ENCODE results near the gene ZC3HAV1.

Gene ZC3HAV1

GRCh38 chr7:139092090-139092796 is 17.3 kb downstream of the ZC3HAV1 start:
- Histone ChIP-seq H2BK5ac (ENCODE audit: low read length) (peak overlapping the region; percentile 45), H3K23ac (ENCODE audit: low read length) (no peak overlapping the region), H2BK15ac (replicated peaks; ENCODE audit: low read depth) (peak overlapping the region; percentile 59), H3K36me3 (ENCODE audit: control insufficient read depth, insufficient read depth, low read length) (peaks cover 3% of the 10 kb centered on the region), H3K4me3 (ENCODE audit: low read length) (no peak overlapping the region), H3K79me1 (ENCODE audit: low read length) (peaks cover 5% of the 10 kb centered on the region), H3K18ac (ENCODE audit: low read length) (peak overlapping the region; percentile 92), H3K4me1 (ENCODE audit: control insufficient read depth, low read depth, low read length) (peaks cover 28% of the 10 kb centered on the region), H2BK120ac (ENCODE audit: low read depth, low read length) (peak overlapping the region; percentile 98), H3K79me2 (ENCODE audit: control insufficient read depth, insufficient read depth, low read length) (peaks cover 4% of the 10 kb centered on the region), H4K8ac (ENCODE audit: low read depth, low read length) (peak overlapping the region; percentile 30), H3K4me2 (ENCODE audit: low read length) (no peak overlapping the region), H4K5ac (ENCODE audit: low read length) (peak overlapping the region; percentile 2), H3K27ac (ENCODE audit: low read depth, low read length) (peak overlapping the region; percentile 97), H3K56ac (ENCODE audit: low read length) (peak overlapping the region; percentile 87), H3K4ac (ENCODE audit: low read depth, low read length) (peak overlapping the region; percentile 96), H2AK5ac (ENCODE audit: low read length) (peak overlapping the region; percentile 20), H3K9ac (ENCODE audit: low read length) (peak overlapping the region; percentile 26), H3K27me3 (ENCODE audit: insufficient read depth, low read length, poor library complexity) (no peaks in the 10 kb centered on the region)
- DNase-seq, result peak; percentile 83
- WGBS (ENCODE audit: extremely low coverage, insufficient coverage, low lambda C conversion rate), result no CpG with 5 or more reads among the region's 9 CpGs

- peaks cover 4% of the 10 kb centered on the region for H3K79me2 ChIP-seq (ENCODE audit: control insufficient read depth, insufficient read depth, low read length)
- peak overlapping the region; percentile 35 for H3K18ac ChIP-seq (ENCODE audit: low read length)
- H3K27me3 ChIP-seq (ENCODE audit: insufficient read depth, low read length, poor library complexity), result no peaks in the 10 kb centered on the region
- H2BK120ac ChIP-seq (ENCODE audit: low read depth, low read length), result no peak overlapping the region
- peaks cover 5% of the 10 kb centered on the region for H3K79me1 ChIP-seq (ENCODE audit: low read length)
- H4K8ac ChIP-seq (ENCODE audit: low read depth, low read length), result no peak overlapping the region
- H2AK5ac ChIP-seq (ENCODE audit: low read length), result peak overlapping the region; percentile 64
- peak overlapping the region; percentile 68 for H4K5ac ChIP-seq (ENCODE audit: low read length)
- H3K4me2 ChIP-seq (ENCODE audit: low read length), result no peak overlapping the region
- H3K4me3 ChIP-seq (ENCODE audit: low read length), result no peak overlapping the region
- DNase-seq, result peak; percentile 37
- no CpG with 5 or more reads among the region's 15 CpGs for WGBS (ENCODE audit: extremely low coverage, insufficient coverage, low lambda C conversion rate)
- H2BK5ac ChIP-seq (ENCODE audit: low read length), result peak overlapping the region; percentile 97
- no peak overlapping the region for H2BK15ac ChIP-seq (replicated peaks; ENCODE audit: low read depth)
- peak overlapping the region; percentile 98 for H3K4ac ChIP-seq (ENCODE audit: low read depth, low read length)
- H3K4me1 ChIP-seq (ENCODE audit: control insufficient read depth, low read depth, low read length), result peaks cover 28% of the 10 kb centered on the region
- no peak overlapping the region for H3K23ac ChIP-seq (ENCODE audit: low read length)
- peak overlapping the region; percentile 82 for H3K56ac ChIP-seq (ENCODE audit: low read length)
- H3K9ac ChIP-seq (ENCODE audit: low read length), result peak overlapping the region; percentile 22
- peak overlapping the region; percentile 96 for H3K27ac ChIP-seq (ENCODE audit: low read depth, low read length)
- peaks cover 6% of the 10 kb centered on the region for H3K36me3 ChIP-seq (ENCODE audit: control insufficient read depth, insufficient read depth, low read length)
These were observed 17.9 kb downstream of the ZC3HAV1 start for GRCh38 chr7:139091677-139091996.

- Histone ChIP-seq H2BK15ac (replicated peaks; ENCODE audit: low read depth) (no peak overlapping the region), H3K56ac (ENCODE audit: low read length) (no peak overlapping the region), H3K36me3 (ENCODE audit: control insufficient read depth, insufficient read depth, low read length) (peaks cover 12% of the 10 kb centered on the region), H3K79me1 (ENCODE audit: low read length) (peaks cover 7% of the 10 kb centered on the region), H4K8ac (ENCODE audit: low read depth, low read length) (no peak overlapping the region), H2BK120ac (ENCODE audit: low read depth, low read length) (no peak overlapping the region), H4K5ac (ENCODE audit: low read length) (no peak overlapping the region), H2BK5ac (ENCODE audit: low read length) (no peak overlapping the region), H3K9ac (ENCODE audit: low read length) (no peak overlapping the region), H3K4me1 (ENCODE audit: control insufficient read depth, low read depth, low read length) (peaks cover 15% of the 10 kb centered on the region), H3K27ac (ENCODE audit: low read depth, low read length) (no peak overlapping the region), H3K4me3 (ENCODE audit: low read length) (no peak overlapping the region), H3K4me2 (ENCODE audit: low read length) (no peak overlapping the region), H3K4ac (ENCODE audit: low read depth, low read length) (no peak overlapping the region), H3K27me3 (ENCODE audit: insufficient read depth, low read length, poor library complexity) (no peaks in the 10 kb centered on the region), H2AK5ac (ENCODE audit: low read length) (no peak overlapping the region), H3K79me2 (ENCODE audit: control insufficient read depth, insufficient read depth, low read length) (peaks cover 4% of the 10 kb centered on the region), H3K18ac (ENCODE audit: low read length) (no peak overlapping the region), H3K23ac (ENCODE audit: low read length) (no peak overlapping the region)
- WGBS (ENCODE audit: extremely low coverage, insufficient coverage, low lambda C conversion rate), result no CpG with 5 or more reads among the region's 2 CpGs
- DNase-seq, result no peak
These were observed 20.4 kb downstream of the ZC3HAV1 start for GRCh38 chr7:139089118-139089517.

- Histone ChIP-seq H3K56ac (ENCODE audit: low read length) (no peak overlapping the region), H2BK120ac (ENCODE audit: low read depth, low read length) (no peak overlapping the region), H2BK15ac (replicated peaks; ENCODE audit: low read depth) (no peak overlapping the region), H4K8ac (ENCODE audit: low read depth, low read length) (no peak overlapping the region), H2AK5ac (ENCODE audit: low read length) (no peak overlapping the region), H3K4ac (ENCODE audit: low read depth, low read length) (no peak overlapping the region), H4K5ac (ENCODE audit: low read length) (no peak overlapping the region), H3K27me3 (ENCODE audit: insufficient read depth, low read length, poor library complexity) (no peaks in the 10 kb centered on the region), H3K36me3 (ENCODE audit: control insufficient read depth, insufficient read depth, low read length) (peaks cover 16% of the 10 kb centered on the region), H2BK5ac (ENCODE audit: low read length) (no peak overlapping the region), H3K23ac (ENCODE audit: low read length) (no peak overlapping the region), H3K79me2 (ENCODE audit: control insufficient read depth, insufficient read depth, low read length) (peaks cover 4% of the 10 kb centered on the region), H3K4me1 (ENCODE audit: control insufficient read depth, low read depth, low read length) (peaks cover 10% of the 10 kb centered on the region), H3K9ac (ENCODE audit: low read length) (no peak overlapping the region), H3K79me1 (ENCODE audit: low read length) (peaks cover 7% of the 10 kb centered on the region), H3K18ac (ENCODE audit: low read length) (no peak overlapping the region), H3K4me2 (ENCODE audit: low read length) (no peak overlapping the region), H3K4me3 (ENCODE audit: low read length) (no peak overlapping the region), H3K27ac (ENCODE audit: low read depth, low read length) (no peak overlapping the region)
- no peak for DNase-seq
- WGBS (ENCODE audit: extremely low coverage, insufficient coverage, low lambda C conversion rate), result no CpG with 5 or more reads among the region's 2 CpGs
These were observed 21.3 kb downstream of the ZC3HAV1 start for GRCh38 chr7:139088268-139088667.

- no peak overlapping the region for H2BK15ac ChIP-seq (replicated peaks; ENCODE audit: low read depth)
- no peak overlapping the region for H2BK5ac ChIP-seq (ENCODE audit: low read length)
- H3K56ac ChIP-seq (ENCODE audit: low read length), result no peak overlapping the region
- no peak overlapping the region for H3K18ac ChIP-seq (ENCODE audit: low read length)
- H3K79me1 ChIP-seq (ENCODE audit: low read length), result peaks cover 7% of the 10 kb centered on the region
- no peak overlapping the region for H3K27ac ChIP-seq (ENCODE audit: low read depth, low read length)
- WGBS (ENCODE audit: extremely low coverage, insufficient coverage, low lambda C conversion rate), result no CpG with 5 or more reads among the region's 3 CpGs
- DNase-seq, result no peak
- H3K36me3 ChIP-seq (ENCODE audit: control insufficient read depth, insufficient read depth, low read length), result peaks cover 16% of the 10 kb centered on the region
- H3K4me3 ChIP-seq (ENCODE audit: low read length), result no peak overlapping the region
- no peak overlapping the region for H3K9ac ChIP-seq (ENCODE audit: low read length)
- no peaks in the 10 kb centered on the region for H3K27me3 ChIP-seq (ENCODE audit: insufficient read depth, low read length, poor library complexity)
- no peak overlapping the region for H3K4ac ChIP-seq (ENCODE audit: low read depth, low read length)
- peaks cover 4% of the 10 kb centered on the region for H3K79me2 ChIP-seq (ENCODE audit: control insufficient read depth, insufficient read depth, low read length)
- H2AK5ac ChIP-seq (ENCODE audit: low read length), result no peak overlapping the region
- no peak overlapping the region for H4K5ac ChIP-seq (ENCODE audit: low read length)
- peaks cover 4% of the 10 kb centered on the region for H3K4me1 ChIP-seq (ENCODE audit: control insufficient read depth, low read depth, low read length)
- H2BK120ac ChIP-seq (ENCODE audit: low read depth, low read length), result no peak overlapping the region
- no peak overlapping the region for H4K8ac ChIP-seq (ENCODE audit: low read depth, low read length)
- H3K23ac ChIP-seq (ENCODE audit: low read length), result no peak overlapping the region
- H3K4me2 ChIP-seq (ENCODE audit: low read length), result no peak overlapping the region
These were observed 22.3 kb downstream of the ZC3HAV1 start for GRCh38 chr7:139087212-139087611.

- H4K8ac ChIP-seq (ENCODE audit: low read depth, low read length), result no peak overlapping the region
- no peak overlapping the region for H3K4me2 ChIP-seq (ENCODE audit: low read length)
- no peak overlapping the region for H2AK5ac ChIP-seq (ENCODE audit: low read length)
- no peak overlapping the region for H3K4ac ChIP-seq (ENCODE audit: low read depth, low read length)
- no peak overlapping the region for H2BK120ac ChIP-seq (ENCODE audit: low read depth, low read length)
- no peak overlapping the region for H3K56ac ChIP-seq (ENCODE audit: low read length)
- peaks cover 4% of the 10 kb centered on the region for H3K79me2 ChIP-seq (ENCODE audit: control insufficient read depth, insufficient read depth, low read length)
- H3K18ac ChIP-seq (ENCODE audit: low read length), result no peak overlapping the region
- H3K79me1 ChIP-seq (ENCODE audit: low read length), result peaks cover 7% of the 10 kb centered on the region
- no peaks in the 10 kb centered on the region for H3K27me3 ChIP-seq (ENCODE audit: insufficient read depth, low read length, poor library complexity)
- H3K4me3 ChIP-seq (ENCODE audit: low read length), result no peak overlapping the region
- WGBS (ENCODE audit: extremely low coverage, insufficient coverage, low lambda C conversion rate), result no CpG with 5 or more reads among the region's 2 CpGs
- no peak for DNase-seq
- peaks cover 1% of the 10 kb centered on the region for H3K4me1 ChIP-seq (ENCODE audit: control insufficient read depth, low read depth, low read length)
- H3K23ac ChIP-seq (ENCODE audit: low read length), result no peak overlapping the region
- H2BK15ac ChIP-seq (replicated peaks; ENCODE audit: low read depth), result no peak overlapping the region
- H2BK5ac ChIP-seq (ENCODE audit: low read length), result no peak overlapping the region
- H3K9ac ChIP-seq (ENCODE audit: low read length), result no peak overlapping the region
- H3K36me3 ChIP-seq (ENCODE audit: control insufficient read depth, insufficient read depth, low read length), result peaks cover 16% of the 10 kb centered on the region
- H4K5ac ChIP-seq (ENCODE audit: low read length), result no peak overlapping the region
- no peak overlapping the region for H3K27ac ChIP-seq (ENCODE audit: low read depth, low read length)
These were observed 23.1 kb downstream of the ZC3HAV1 start for GRCh38 chr7:139086454-139086853.
